HL-60 (cell line): ENCODE data around the gene RHOH.
"Not testable (repeated sequence)": the region's sequence is repeated elsewhere in the genome, so short reads cannot be mapped to it uniquely, and the experiment has no call there.

Experiments used
- DNase-seq, 2 experiments: peaks; one replicate each; pipeline ENCODE4 v3.0.0-alpha.2; 2010 to 2020; ENCODE audit warnings: low read depth in 1 of 2, low spot score in 1 of 2
- H3K27ac ChIP-seq: fragments of 250-450 bp; sonication (Bioruptor Pico); replicated peaks from 2 replicates; pipeline ENCODE4 v1.5.1; 2020; ENCODE audit warnings: mild to moderate bottlenecking, moderate library complexity
- H3K27me3 ChIP-seq: fragments of 250-450 bp; sonication (Bioruptor Pico); 2 replicates; pipeline ENCODE4 v1.5.1; 2021; ENCODE audit warnings: mild to moderate bottlenecking, moderate library complexity; ENCODE audit not compliant: insufficient read depth, poor library complexity, severe bottlenecking
- H3K4me3 ChIP-seq: replicated peaks from 2 replicates; pipeline ENCODE4 v1.5.1; 2011; ENCODE audit warnings: mild to moderate bottlenecking, control low read depth, low read length; ENCODE audit not compliant: insufficient read depth
- GABPA ChIP-seq: IDR thresholded peaks from 2 replicates; pipeline ENCODE4 v1.6.1; 2012; ENCODE audit warnings: low read depth
- POLR2AphosphoS5 ChIP-seq: IDR thresholded peaks from 2 replicates; pipeline ENCODE4 v1.6.1; 2012; ENCODE audit warnings: low read depth
- SPI1 ChIP-seq: IDR thresholded peaks from 2 replicates; pipeline ENCODE4 v1.6.1; 2012; ENCODE audit warnings: low read depth, mild to moderate bottlenecking, borderline replicate concordance
- TF ChIP-seq, protein P1 (sequence below): IDR thresholded peaks from one replicate; pipeline ENCODE4 v1.5.1; 2011; ENCODE audit warnings: low read length, control low read depth, inconsistent platforms; ENCODE audit not compliant: insufficient read depth
- TF ChIP-seq, protein P2 (sequence below): IDR thresholded peaks from 2 replicates; pipeline ENCODE4 v1.6.1; 2012; ENCODE audit warnings: low read depth; ENCODE audit not compliant: insufficient replicate concordance

RHOH gene

DNA sequence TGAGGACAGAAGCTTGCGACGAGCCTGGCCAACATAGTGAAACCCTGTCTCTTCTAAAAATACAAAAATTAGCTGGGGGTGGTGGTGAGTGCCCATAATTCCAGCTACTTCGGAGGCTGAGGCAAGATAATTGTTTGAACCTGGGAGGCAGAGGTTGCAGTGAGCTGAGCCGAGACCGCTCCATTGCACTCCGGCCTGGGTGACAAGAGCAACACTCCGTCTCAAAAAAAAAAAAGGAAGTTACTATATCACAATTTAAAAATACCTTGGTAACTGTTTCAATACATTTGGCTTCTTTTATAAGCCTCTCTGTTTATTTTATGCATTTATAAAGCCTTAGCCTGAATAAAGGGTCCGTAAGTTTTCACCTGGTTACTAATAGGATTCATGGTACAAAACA, 91.7 kb downstream of the RHOH start:
- Histone ChIP-seq H3K27ac (peak overlapping the region; percentile 49), H3K4me3 (no peak overlapping the region), H3K27me3 (no peaks in the 10 kb centered on the region)
- no peak for DNase-seq
- TF ChIP-seq, protein P1, sequence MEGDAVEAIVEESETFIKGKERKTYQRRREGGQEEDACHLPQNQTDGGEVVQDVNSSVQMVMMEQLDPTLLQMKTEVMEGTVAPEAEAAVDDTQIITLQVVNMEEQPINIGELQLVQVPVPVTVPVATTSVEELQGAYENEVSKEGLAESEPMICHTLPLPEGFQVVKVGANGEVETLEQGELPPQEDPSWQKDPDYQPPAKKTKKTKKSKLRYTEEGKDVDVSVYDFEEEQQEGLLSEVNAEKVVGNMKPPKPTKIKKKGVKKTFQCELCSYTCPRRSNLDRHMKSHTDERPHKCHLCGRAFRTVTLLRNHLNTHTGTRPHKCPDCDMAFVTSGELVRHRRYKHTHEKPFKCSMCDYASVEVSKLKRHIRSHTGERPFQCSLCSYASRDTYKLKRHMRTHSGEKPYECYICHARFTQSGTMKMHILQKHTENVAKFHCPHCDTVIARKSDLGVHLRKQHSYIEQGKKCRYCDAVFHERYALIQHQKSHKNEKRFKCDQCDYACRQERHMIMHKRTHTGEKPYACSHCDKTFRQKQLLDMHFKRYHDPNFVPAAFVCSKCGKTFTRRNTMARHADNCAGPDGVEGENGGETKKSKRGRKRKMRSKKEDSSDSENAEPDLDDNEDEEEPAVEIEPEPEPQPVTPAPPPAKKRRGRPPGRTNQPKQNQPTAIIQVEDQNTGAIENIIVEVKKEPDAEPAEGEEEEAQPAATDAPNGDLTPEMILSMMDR = no peak
- no peak for TF ChIP-seq POLR2AphosphoS5
- no peak for TF ChIP-seq SPI1
- TF ChIP-seq, protein P2, sequence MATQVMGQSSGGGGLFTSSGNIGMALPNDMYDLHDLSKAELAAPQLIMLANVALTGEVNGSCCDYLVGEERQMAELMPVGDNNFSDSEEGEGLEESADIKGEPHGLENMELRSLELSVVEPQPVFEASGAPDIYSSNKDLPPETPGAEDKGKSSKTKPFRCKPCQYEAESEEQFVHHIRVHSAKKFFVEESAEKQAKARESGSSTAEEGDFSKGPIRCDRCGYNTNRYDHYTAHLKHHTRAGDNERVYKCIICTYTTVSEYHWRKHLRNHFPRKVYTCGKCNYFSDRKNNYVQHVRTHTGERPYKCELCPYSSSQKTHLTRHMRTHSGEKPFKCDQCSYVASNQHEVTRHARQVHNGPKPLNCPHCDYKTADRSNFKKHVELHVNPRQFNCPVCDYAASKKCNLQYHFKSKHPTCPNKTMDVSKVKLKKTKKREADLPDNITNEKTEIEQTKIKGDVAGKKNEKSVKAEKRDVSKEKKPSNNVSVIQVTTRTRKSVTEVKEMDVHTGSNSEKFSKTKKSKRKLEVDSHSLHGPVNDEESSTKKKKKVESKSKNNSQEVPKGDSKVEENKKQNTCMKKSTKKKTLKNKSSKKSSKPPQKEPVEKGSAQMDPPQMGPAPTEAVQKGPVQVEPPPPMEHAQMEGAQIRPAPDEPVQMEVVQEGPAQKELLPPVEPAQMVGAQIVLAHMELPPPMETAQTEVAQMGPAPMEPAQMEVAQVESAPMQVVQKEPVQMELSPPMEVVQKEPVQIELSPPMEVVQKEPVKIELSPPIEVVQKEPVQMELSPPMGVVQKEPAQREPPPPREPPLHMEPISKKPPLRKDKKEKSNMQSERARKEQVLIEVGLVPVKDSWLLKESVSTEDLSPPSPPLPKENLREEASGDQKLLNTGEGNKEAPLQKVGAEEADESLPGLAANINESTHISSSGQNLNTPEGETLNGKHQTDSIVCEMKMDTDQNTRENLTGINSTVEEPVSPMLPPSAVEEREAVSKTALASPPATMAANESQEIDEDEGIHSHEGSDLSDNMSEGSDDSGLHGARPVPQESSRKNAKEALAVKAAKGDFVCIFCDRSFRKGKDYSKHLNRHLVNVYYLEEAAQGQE = no peak
- no peak for TF ChIP-seq GABPA

DNA sequence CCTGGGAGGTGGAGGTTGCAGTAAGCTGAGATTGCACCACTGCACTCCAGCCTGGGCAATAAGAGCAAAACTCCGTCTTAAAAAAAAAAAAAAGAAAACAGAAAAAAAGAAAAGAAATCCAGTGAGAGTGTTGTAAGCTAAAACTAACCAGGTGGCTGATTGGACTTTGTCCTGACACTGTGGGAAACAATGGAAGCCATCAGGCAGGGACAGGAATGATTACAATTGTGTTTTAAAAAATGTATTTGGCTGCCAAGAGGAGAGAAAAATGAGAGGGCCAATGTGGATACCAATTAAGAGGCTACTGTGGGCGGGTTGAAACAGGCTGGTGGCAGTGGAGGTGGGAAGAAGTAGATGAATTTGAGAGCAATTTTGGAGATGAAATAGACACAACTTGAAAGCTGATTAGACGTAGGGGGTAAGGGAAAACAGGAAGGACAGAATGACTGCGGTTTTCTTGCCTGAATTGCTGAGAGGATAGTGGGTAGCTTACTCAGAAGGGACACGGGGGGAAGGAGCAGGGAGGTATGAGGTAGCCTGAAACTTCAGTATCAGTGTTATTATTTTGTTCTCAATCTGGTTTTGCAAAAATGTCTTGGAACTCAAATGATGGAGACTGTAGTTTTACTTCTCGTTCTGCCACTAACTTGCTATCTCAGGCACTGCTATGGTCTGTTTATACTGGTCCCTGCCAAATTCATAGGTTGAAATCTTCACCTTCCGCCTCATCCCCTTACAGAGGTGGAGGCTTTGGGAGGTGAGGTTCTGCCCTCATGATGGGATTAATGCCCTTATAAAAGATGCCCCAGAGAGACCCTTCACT, 92.7 kb downstream of the RHOH start:
- H3K4me3 ChIP-seq = no peak overlapping the region
- 0 out of 2 replicates have a peak overlapping the region, but pooled peaks have one; percentile 5 for H3K27ac ChIP-seq
- no peaks in the 10 kb centered on the region for H3K27me3 ChIP-seq
- TF ChIP-seq GABPA = no peak
- TF ChIP-seq SPI1 = peak; percentile 36; the same call in 1 of the 2 replicates
- DNase-seq = peak in 1 of 2 experiments; percentile 74

DNA sequence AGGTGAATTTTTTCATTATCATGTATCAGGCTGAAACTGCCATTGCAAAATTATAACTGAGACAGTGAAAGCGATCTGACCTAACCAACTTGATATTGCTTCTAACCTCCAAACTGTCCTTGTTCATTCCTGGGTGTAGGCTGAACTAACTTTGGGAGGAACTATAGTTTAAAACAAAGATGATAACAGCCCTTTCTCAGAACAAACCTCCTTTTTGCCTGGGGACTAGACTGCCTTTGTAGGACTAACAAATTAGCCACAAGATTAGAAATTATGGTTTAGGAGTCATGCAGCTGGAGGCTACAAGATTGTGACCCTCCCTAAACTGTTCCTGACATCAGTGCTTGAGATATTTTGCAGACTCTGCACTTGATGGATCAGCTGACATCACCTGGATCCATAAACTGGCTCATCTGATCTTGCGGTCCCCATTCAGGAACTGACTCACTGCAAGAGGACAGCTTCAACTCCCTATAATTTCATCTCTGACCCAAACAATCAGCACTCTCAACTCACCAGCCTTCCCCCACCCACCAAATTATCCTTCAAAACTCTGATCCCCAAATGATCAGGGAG, 93.9 kb downstream of the RHOH start:
- DNase-seq, H3K27me3 ChIP-seq, H3K4me3 ChIP-seq, H3K27ac ChIP-seq: not testable (repeated sequence)

DNA sequence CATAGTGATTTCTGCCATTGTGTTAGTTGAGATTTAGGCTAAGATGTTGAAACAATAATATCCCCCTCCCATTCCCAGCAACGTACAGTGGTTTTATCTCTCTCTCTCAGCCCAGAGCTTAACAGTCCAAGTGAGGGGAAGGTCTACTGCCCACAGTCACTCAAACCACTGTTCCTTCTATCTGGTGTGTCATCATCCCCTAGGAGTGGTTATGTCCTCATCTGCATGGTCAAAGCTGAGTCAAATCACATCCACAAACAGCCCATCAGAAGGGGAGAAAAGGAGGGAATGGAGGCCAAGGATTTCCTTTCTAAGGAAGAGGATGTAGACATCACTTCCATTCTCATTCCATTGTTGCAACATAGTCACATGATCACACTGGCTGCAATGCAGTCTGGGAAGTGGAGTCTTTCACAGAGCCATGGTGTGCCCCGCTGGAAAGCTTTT, 95.5 kb downstream of the RHOH start:
- no peaks in the 10 kb centered on the region for H3K27me3 ChIP-seq
- DNase-seq = peak; percentile 53 to 83
- H3K27ac ChIP-seq = no peak overlapping the region
- TF ChIP-seq GABPA (no peak), SPI1 (no peak)
- TF ChIP-seq, protein P1 = no peak
- no peak overlapping the region for H3K4me3 ChIP-seq

DNA sequence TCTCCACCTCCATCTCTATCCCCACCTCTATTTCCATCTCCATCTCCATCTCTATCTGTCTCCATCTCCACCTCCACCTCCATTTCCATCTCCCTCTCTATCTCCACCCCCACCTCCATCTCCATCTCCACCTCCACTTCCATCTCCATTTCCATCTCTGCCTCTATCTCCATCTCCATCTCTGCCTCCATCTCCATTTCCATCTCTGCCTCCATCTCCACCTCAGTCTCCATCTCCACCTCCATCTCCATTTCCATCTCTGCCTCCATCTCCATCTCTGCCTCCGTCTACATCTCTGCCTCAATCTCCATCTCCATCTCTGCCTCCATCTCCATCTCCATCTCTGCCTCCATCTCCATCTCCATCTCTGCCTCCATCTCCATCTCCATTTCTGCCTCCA, 97.5 kb downstream of the RHOH start:
- TF ChIP-seq, protein P2 = no peak
- TF ChIP-seq POLR2AphosphoS5 = no peak
- no peak for TF ChIP-seq GABPA
- no peak for TF ChIP-seq SPI1
- TF ChIP-seq, protein P1 = no peak
- DNase-seq = no peak
- no peaks in the 10 kb centered on the region for H3K27me3 ChIP-seq
- no peak overlapping the region for H3K4me3 ChIP-seq
- no peak overlapping the region for H3K27ac ChIP-seq

DNA sequence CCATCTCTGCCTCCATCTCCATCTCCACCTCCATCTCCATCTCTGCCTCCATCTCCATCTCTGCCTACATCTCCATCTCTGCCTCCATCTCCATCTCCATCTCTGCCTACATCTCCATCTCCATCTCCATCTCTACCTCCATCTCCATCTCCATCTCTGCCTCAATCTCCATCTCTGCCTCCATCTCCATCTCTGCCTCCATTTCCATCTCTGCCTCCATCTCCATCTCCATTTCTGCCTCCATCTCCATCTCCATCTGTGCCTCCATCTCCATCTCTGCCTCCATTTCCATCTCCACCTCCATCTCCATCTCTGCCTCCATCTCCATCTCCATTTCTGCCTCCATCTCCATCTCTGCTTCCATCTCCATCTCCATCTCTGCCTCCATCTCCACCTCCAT, 98.2 kb downstream of the RHOH start:
- DNase-seq, H3K4me3 ChIP-seq, H3K27me3 ChIP-seq, H3K27ac ChIP-seq: not testable (repeated sequence)
